ENCODE results near the gene PHOSPHO2.

The PHOSPHO2 gene

DNA sequence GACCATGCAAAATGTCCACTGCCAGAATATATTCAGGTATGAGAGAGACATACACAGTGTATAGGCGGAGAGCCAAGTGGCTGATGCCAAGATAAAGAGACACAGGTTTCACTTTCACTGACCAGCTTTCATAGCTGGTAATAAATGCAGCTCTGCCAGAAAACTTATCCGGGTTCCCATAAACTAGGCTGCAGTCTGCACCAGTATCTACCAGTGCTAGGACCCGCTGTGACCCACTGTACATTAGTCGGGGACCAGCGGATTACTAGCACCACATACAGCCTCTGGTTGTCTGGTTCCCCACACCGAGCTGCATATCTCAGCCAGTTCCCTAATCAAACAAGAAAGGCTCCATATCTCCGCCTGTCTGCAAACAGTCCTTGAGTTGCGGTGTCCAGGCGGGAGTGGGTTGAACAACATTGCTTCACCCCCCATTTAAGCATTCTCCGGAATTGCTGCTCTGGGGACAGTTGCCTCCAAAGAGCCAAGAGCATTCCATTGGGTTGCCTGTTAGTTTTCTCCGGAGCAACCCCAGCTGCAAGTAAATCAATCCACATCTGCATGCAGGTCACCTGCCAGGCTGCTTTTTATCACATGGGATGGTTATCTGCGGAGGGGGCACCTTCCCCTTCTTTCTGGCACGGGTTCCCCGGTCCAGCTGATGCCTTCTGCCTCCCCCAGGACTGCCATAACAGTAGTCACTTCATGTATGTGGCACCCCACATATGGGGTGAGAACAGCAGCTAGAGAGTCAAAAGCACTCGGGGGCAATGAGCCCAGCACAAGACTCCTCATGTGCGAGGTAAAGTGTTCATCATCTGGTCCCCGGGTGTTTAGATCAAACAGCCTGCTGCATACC is 21.3 kb downstream of the PHOSPHO2 start:
- FAIRE-seq: no peak

DNA sequence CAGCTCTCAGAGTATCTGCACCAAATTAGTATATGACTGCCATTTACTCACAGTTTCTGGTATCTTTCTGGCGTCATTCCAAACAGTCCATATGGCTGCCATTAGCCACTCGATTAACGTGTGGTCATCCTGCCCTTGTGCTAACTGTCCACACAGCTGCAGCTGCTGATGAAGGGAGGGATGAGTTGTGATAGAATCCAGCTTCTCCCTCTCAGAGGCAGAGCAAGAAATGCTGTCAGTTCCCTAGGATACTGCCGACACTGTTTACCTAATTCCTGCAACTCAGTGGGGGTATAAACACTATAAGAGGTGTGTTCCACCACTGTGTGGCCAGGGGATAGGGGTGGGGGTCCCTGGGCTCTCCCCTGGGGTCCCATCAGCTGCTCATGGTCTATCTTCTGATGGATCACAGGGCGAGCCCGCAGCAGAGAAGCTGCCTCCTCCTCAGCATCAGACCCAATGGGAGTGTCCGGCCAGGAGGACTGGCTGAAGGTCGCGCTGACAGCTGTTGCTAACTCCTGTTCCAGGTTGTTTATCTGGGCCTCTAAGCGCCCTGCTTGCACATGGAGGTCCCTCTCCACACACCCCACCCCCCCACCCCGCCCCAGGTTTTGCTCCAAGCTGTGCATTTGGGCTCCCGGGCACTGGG is 22.1 kb downstream of the PHOSPHO2 start:
- DNase-seq (ENCODE audit: insufficient read length, low spot score) (no peak), FAIRE-seq (no peak)

More for the DNA sequence above, 21.3 kb downstream of the PHOSPHO2 start:
- no peak for DNase-seq (ENCODE audit: insufficient read length, low spot score)

DNA sequence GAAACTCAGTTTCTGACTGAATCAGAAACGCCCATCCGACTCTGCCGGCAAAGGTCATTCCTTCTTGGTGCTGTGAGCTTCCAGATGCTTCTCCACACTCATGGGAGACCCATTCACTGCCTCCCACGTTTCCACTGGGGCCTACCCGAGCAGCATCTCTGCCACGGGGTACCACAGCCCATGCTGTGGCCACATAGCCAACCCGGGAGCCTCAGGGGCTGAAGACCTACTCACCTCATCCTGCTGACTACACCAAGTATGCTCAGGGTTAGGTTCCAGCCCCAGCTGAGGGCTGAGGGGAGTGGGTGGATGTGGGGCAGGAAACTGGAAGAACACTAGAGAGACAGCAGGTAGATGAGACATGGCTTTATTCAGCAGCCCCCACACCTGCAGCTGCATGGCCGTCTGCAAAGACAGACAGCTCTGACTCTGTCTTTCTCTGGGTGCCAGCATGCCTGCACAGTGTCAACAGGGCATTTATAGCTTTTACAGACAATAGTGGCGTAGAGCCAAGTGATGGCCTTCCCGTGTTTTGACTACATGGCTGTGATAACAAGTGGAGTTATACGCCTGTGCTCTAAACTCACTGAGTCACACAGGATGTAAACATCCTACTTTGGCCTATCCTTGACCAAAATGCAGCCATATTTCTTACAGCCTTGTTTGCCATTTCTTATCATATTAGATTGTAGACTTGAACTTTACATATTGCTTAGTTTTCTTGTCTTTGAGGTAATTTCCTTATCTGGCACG is 22.8 kb downstream of the PHOSPHO2 start:
- no peak for DNase-seq (ENCODE audit: insufficient read length, low spot score)
- FAIRE-seq: no peak

DNA sequence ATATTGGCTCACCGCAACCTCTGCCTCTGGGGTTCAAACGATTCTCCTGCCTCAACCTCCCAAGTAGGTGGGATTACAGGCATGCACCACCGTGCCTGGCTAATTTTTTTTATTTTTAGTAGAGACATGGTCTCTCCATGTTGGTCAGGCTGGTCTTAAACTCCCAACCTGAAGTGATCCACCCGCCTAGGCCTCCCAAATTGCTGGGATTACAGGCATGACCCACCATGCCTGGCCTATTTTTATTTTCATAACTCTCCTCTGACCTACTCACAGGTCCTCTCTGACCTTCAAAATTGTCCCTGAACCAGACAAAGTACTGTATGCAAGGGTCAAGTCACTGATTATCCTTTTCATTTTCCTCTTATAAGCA is 23.4 kb downstream of the PHOSPHO2 start:
- FAIRE-seq (no peak), DNase-seq (ENCODE audit: insufficient read length, low spot score) (no peak)

DNA sequence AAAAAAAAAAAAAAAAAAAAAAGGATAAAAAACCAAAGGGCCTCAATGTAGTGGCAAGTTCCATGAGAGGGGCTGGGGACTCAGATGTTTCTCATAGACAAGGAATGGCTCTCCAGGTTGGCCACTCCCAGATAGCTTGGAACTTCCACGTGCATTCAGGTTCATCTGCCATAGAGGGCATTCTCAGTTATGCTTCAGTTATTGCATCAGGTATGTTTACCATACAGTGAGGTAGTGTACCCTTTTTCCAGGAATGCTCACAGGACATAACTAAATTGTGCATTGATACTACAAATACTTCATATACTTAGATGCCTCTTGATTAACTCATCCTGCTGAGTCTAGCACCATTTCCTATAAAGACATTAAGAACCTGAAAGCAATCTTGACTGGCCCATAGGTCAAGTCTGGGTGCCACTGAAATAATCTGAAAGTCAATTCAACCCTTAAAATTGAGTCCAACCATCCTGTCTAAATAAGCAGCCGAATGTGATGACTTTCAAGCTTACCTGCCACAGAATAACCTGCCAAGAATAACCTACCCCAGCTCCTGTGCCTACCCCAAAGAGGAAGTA is 24.7 kb downstream of the PHOSPHO2 start:
- DNase-seq (ENCODE audit: insufficient read length, low spot score) (no peak), FAIRE-seq (no peak)

DNA sequence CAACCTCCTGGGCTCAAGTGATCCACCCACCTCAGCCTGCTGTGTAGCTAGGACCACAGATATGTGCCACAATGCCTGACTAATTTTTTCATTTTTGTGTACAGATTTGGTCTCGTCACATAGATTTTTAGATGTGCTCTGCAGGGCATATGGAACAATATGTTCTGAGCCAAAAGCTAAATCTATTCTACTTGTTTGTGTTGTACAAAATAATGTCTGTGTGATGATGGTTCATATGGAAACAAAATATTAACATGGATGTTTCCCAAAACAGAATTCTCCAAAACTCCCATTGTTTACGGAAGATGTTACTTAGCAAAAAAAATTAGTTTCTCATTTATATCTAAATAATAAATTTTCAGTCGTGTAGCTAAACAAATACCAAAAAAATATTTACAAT is 26.7 kb downstream of the PHOSPHO2 start:
- DNase-seq (ENCODE audit: insufficient read length, low spot score): no peak
- FAIRE-seq: no peak

DNA sequence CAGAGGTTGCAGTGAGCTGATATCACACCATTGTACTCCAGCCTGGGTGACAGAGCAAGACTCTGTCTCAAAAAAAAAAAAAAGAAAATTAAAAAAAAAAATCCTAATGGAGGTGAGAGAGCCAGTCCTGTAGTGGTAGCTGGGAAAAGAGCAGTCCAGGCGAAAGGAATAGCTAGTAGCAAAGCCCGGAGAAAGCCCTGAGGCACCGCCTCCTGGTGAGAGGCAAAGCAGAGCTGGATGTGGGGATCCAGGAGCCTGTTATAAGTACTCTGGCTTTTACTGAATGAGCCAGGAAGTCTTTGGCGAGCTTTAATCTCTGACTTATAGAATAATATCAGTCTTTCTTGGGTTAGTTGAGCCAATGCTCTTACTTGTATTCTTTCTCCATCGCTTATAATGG is 32.8 kb downstream of the PHOSPHO2 start:
- no peak for FAIRE-seq
- DNase-seq (ENCODE audit: insufficient read length, low spot score): no peak

DNA sequence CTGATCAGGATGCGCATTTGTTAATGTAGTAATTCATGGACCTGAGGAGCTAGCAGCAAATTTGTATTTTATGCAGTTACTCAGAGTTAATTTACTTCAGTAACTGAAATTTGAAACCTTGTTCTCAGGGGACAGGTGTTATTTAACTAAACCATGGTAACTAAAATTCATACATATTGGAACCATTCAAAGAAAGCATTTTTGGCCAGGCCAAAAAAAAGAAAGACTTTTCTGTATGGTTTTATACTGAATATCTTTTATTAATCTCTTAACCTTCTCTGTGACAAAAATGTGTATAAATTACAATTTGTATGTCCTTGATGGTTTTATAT is 35.0 kb downstream of the PHOSPHO2 start:
- no peak for FAIRE-seq
- DNase-seq (ENCODE audit: insufficient read length, low spot score): no peak

DNA sequence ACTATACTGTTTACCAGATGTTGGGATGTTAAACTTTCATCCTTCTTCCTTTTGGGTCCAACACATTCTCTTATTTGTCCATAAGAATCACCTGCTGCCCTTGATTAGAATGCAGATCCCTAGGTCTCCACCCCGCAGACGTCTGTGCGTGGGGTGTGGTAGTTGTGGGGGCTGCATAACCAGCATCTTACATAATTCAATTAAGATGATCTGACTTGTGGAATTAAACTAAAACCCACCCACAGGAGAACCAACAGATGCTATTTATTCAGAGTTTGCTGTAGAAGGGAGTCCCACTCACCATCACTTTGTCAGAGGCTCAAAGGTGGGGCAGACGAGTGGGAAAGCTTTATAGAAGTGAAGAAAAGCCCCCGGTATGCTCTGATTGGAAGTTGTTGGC is 37.8 kb downstream of the PHOSPHO2 start:
- no peak for FAIRE-seq
- no peak for DNase-seq (ENCODE audit: insufficient read length, low spot score)

DNA sequence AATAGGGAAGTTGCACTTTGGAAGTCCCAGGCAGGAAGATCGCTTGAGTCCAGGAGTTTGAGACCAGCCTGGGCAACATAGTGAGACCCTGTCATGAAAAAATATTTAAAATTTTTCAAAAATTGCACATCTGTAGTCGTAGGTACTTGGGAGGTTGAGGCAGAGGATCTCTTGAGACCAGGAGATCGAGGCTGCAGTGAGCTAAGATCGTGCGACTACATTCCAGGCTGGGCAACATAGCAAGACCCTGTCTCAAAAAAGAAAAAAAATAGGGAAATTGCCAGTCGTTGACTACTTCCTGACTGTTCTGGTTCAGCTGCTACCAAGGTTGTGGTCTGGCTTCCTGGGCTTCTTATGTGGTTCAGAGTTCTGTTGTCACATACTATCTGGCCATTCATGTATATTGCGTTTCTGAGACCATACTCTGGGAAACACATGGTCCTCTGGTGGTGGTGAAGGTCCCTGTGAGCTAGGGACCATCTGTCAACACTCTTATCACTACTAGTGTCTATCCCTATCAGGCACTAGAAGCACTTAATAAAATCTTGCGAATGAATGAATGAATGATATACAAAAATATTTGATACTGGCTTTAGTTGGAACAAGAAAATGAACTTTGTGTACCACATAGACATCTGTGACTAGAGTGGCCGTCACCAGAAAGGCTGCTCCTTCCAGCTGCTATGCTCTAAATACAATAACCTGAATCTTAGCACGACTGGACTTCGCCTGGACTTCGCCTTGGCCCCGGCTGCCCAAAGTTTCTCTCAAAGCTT is 38.5 kb downstream of the PHOSPHO2 start:
- DNase-seq (ENCODE audit: insufficient read length, low spot score) (no peak), FAIRE-seq (no peak)

DNA sequence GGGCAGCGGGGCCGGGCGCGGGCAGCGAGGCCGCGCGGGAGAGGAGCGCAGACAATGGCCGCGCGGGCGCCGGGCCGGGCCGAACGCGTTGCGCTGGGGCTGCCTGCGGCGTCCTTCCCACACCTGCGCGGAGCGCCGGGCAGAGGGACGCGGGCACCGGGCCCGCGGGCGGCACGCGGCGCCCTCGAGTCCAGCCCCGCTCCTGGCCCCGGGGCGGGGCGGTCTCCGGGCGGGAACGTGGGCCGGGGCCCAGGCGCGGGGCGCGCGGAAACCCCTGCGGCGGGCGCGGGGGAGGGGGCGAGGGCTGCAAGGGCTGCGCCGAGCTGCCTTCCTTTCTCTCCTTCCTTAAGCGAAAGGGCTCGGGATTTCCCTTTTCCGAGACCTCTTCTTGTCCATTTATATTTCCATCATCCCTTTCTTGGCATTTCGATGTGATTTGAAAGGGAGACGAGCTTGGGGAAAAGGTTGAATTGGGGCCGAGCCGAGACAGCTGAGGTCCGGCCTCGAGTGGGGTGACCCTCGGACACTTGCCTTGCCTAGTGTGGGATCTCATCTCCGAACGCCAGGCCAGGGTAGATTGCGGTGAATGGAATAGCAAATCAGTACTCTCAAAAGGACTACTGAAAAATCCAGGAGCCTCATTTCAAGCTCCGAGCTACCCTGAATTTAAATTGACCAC is 40.0 kb downstream of the PHOSPHO2 start:
- peak; percentile 17 for DNase-seq (ENCODE audit: insufficient read length, low spot score)
- no peak for FAIRE-seq

DNA sequence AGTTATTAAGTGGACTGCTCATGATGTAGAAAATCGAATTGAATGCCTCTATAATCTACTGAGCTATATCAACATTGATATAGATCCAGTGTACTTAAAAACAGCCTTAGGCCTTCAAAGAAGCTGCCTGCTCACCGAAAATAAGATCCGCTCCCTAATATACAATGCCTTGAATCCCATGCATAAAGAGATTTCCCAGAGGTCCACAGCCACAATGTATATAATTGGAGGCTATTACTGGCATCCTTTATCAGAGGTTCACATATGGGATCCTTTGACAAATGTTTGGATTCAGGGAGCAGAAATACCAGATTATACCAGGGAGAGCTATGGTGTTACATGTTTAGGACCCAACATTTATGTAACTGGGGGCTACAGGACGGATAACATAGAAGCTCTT is 41.4 kb downstream of the PHOSPHO2 start:
- no peak for DNase-seq (ENCODE audit: insufficient read length, low spot score)
- FAIRE-seq: no peak

DNA sequence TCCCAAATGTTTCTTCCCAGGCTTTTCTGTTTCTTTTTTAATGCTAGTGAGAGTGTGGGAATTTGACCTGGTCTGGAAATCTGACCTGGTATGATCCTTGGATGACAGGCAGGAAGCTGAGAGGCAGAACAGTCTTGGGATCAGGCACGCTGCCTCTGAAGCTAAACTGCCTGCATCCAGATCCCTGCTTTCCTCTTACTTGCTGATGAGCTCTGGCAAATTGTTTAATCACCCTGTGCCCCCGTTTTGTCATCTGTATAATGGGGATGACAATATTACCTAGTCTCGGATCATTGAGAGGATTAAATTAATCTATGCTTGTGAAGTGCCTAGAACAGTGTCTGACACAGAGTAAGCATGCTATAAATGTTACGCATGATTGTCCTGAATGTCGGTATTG is 42.6 kb downstream of the PHOSPHO2 start:
- FAIRE-seq: no peak

DNA sequence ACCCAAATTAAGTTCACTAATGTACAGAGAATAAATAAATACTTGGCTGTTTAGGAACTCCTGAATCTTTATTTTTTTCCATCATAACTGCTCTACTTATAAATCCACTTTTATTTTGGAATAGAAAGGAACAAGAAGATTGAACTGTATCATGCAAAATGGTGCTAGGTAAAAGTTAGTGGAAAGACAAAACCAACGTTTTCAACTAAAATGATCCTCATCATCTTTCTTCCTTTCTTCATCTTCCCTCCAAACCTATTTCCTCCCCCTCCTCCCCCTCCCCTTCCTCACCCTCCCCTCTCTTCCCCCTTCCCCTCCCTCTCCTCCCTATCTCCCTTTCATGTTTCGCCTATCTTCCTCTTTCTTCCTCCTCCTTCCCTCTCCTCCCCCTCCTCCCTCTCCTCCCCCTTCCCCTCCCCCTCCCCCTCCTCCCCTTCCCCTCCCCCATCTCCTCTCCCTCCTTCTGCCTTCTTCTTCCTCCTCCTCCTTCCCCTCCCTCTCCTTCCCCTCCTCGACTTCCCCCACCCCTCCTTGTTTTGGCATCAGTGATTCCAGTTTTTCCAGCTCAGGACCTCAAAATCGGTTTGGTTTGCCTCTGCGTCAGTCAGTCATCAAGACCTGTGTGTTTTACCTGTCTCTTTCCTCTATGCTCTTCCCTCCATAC is 44.4 kb downstream of the PHOSPHO2 start:
- FAIRE-seq: no peak

More for the DNA sequence above, 42.6 kb downstream of the PHOSPHO2 start:
- no peak for DNase-seq (ENCODE audit: insufficient read length, low spot score)

DNA sequence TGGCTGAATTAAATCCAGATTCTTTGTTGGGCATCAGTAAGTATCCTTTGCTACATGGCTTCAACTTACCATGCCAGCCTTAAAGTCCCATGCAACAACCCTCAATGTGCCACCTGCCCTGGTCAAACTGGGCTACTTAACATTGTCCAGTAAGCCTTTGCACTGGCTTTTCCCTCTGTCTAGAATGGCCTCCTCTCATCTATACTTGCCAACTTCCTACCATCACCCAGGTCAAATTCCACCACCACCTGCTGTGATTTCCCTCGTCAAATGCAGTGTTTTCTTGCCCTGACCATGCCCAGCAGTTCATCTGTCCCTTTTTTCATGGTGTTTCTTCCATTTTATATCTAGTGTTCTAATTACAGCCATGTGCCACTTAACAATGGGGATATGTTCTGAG is 45.1 kb downstream of the PHOSPHO2 start:
- FAIRE-seq (no peak), DNase-seq (ENCODE audit: insufficient read length, low spot score) (no peak)

More for the DNA sequence above, 44.4 kb downstream of the PHOSPHO2 start:
- no peak for DNase-seq (ENCODE audit: insufficient read length, low spot score)

DNA sequence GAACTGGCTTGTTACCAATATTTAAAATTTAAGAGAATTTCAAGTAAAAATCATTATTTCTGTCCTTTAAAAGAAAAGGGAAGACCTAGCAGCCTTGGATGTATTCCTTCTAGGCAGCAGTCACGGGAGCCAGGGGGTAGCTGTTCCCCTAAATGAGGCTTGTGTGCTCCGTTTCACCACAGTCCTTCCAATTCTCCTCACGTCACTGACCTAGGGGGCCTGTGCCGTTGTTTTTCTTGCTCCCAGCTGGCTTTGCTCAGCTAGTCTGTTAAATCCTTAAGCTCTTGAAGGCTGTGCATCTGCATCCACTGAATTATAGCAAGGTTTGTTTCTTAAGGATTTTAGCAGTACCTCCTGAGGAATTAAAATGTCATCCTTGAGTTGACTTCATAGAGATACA is 49.3 kb downstream of the PHOSPHO2 start:
- FAIRE-seq: no peak

DNA sequence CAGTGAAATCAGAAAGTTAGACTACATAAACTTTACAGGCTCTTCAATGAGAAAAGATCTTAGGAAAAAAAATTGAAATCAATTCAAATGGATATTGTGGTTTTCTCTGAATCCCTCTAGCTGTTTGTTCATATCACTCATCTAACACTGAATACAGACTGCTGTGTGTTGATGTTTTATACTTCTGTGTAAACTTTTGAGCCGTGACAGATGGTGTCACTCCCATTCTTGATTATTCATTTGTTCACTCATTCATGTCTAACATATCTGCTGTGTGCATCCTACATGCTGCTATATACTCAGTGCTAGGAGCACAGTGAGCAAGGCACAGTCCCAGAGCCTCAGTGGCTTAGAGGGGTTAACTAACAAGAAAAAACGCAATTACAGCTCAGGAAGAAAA is 52.0 kb downstream of the PHOSPHO2 start:
- DNase-seq (ENCODE audit: insufficient read length, low spot score): no peak
- FAIRE-seq: no peak

More for the DNA sequence above, 49.3 kb downstream of the PHOSPHO2 start:
- no peak for DNase-seq (ENCODE audit: insufficient read length, low spot score)

DNA sequence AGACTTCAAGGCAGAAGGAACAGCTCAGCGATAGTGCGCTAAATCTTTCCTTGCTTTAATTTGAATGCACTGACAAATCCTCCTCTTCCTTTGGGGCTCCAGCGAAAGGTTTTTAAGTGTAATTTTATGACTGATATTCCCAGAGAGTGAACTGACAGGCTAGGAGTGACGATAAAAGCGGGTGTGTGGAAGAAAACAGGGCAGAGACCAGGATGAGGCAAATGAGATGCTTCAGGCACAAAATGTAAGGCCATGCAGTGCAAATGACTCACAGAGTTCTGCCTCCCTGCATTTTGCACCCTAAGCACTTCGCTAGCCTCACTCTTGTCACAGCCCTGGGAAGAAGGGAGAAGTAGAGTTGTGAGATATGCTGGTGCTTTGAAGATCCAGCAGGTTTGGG is 54.0 kb downstream of the PHOSPHO2 start:
- DNase-seq (ENCODE audit: insufficient read length, low spot score): no peak
- FAIRE-seq: no peak
